ENCODE results near the gene PPFIA1. TPM values are rescaled to one million over a fixed set of nuclear protein-coding genes. Genes with fewer than 3 reads are reported as not detected.

The PPFIA1 gene
- 57.7 TPM for total RNA-seq

- DNase-seq: peak; percentile 98
Observed at GRCh38 chr11:70270104-70270876, at the start of gene PPFIA1. Gene PPFIA1 (plus strand): TSS chr11:70270690. CDS start chr11:70272173, 1,483 bp downstream.

GRCh38 chr11:70220920-70221319, 49.6 kb upstream of the PPFIA1 start:
- DNase-seq: no peak

DNA sequence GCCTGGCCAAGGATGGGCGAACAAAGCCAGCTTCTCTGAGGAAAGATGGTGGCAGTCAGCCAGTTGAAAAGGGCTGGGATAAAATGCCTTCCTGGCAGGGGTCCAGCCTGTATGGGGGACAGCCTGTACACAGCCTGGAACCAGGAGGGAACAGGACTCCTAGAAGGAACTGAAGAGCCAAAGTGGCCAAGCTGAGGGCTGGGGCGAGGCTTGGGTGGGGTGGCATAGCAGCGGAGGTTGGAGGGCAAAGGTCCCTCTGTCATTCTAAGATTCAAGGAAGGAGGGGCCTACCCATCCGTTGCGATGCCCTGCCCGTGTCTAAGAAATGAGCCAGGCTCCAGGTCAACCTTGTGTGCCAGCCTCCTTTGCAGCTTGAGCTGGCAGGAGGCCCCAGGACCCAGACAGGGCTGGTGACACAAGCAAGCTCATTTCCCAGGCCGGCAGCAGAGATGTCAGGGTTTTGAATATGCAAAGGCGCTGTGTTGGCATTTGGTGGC, 44.8 kb upstream of the PPFIA1 start:
- DNase-seq: peak; percentile 50

DNA sequence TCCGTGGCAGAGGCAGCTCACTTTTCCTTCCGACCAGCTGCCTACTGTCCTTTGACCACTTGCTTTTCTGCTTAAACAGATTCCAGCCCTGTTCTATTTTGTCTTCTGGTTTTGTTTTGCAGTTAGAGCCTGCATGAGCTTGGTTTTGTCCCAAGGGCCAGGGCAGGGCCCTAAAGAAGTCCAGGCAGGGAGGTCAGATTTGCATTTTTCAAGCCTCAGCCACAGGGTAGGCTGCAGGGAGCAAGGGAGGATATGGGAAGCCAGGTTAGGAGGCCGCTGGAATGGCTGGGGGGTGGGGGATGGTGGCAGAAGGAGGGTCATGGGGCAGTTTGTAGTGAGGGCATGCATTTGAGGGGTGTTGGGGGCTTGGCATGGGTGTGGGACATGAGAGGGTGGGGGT, 44.3 kb upstream of the PPFIA1 start:
- no peak for DNase-seq

GRCh38 chr11:70226967-70227366, 43.5 kb upstream of the PPFIA1 start:
- no peak for DNase-seq

DNA sequence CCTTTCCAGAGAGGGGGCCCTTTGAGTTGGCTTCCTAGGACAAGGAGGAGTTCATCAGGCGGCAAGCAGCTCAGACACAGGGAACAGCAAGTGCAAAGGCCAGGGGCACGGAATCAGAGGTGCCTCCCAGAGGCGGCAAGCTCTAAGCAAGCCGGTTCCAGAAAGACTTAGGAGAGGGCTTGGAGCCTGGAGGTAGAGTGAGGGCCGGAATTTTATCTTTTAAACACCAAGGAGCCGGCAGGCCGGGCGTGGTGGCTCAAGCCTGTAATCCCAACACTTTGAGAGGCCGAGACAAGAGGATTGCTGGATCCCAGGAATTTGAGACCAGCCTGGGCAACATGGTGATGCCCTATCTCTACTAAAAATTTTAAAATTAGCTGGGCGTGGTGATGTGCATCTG, 40.8 kb upstream of the PPFIA1 start:
- no peak for DNase-seq

DNA sequence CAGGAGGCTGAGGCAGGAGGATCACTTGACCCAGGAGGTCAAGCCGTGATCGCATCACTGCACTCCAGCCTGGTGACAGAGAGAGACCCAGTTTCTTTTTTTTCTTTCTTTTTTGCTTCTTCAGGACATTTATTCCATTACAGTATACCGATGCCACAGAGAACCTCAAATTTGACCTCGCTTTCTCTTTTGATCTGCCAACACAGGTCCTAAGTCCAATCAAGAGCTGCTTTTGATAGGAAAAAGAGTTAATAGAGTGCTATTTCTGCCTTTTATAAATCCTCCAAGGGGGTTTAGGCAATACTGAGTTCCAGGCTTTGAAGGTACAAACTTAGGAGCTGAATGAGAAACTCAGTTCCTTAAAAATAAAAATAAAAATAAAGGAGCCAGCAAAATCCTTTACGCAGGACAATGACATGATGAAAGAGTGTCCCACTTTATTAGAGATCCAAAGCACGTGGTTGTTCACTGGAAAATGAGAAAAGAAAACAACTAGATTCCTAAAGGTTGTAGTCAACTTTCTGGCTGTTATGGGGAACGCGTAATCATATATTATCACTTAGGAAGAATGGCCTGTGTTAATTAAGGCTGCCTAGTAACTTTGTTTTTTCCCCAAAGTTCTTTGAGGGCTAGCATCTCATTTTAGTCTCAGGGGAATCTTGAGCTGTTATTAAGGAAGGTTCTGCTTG, 40.2 kb upstream of the PPFIA1 start:
- DNase-seq: no peak

- no peak for DNase-seq
Observed at GRCh38 chr11:70230840-70231710, 39.4 kb upstream of the PPFIA1 start.

GRCh38 chr11:70233034-70233433, 37.5 kb upstream of the PPFIA1 start:
- DNase-seq: no peak

- no peak for DNase-seq
Observed at GRCh38 chr11:70233511-70233934, 37.0 kb upstream of the PPFIA1 start.

DNA sequence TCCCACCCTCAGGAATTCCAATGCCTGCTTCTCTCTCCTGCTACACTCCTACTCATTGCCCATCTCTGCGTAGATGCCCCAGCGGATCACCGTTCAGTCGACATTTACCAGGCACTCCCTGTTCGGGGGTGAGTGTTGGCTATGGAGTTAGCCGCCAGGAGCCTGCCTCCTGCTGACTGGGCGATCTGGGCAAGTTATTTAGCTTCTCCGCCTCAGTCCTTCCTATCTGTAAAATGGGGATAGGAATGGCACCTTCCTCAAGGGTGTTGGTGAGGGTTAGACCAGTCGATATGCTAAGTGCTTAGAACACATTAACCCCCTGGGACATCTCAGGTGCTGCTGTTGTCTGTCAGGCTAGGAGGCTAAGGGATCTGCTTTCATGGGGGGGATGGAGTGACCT, 36.5 kb upstream of the PPFIA1 start:
- no peak for DNase-seq

DNA sequence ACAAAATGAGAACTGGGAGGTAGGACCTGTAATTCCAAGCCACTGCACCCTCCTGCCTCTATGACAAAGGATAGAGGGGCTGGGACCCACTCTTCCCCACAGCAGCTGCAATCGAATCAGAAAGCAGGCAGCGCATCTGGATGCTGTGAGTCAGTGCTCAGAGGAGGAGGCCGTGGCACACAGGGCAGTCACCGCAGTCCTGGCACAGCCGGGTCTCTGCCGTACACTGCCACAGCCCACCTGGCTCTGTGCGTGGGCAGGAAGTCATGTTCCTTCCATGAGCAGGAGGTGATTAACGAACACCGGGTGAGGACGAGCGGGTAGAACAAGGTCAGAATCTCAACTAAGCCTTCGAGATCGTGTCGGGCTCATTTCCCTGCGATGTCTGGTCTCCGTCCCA, 30.2 kb upstream of the PPFIA1 start:
- DNase-seq: no peak

DNA sequence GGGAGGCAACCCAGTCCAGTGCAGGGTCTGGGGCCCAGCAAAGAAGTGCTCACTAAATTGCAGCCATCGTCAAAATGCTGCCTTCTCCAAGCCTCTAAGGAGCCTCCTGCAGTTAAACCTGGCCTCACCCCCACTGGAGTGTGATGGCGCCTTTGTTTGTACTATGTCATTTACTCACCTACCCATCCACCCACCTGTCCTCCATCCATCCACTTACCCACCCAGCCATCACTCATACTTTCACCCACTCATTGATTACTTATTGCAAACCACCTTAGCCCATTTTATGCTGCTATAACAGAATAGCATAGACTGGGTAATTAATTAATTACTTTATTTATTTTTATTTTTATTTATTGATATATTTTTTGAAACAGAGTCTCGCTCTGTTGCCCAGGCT, 28.8 kb upstream of the PPFIA1 start:
- DNase-seq: no peak

- DNase-seq: no peak
Observed at GRCh38 chr11:70242885-70243284, 27.6 kb upstream of the PPFIA1 start.

GRCh38 chr11:70243912-70244652, 26.4 kb upstream of the PPFIA1 start:
- no peak for DNase-seq

- no peak for DNase-seq
Observed at GRCh38 chr11:70244698-70245097, 25.8 kb upstream of the PPFIA1 start.

GRCh38 chr11:70246196-70246595, 24.3 kb upstream of the PPFIA1 start:
- no peak for DNase-seq

DNA sequence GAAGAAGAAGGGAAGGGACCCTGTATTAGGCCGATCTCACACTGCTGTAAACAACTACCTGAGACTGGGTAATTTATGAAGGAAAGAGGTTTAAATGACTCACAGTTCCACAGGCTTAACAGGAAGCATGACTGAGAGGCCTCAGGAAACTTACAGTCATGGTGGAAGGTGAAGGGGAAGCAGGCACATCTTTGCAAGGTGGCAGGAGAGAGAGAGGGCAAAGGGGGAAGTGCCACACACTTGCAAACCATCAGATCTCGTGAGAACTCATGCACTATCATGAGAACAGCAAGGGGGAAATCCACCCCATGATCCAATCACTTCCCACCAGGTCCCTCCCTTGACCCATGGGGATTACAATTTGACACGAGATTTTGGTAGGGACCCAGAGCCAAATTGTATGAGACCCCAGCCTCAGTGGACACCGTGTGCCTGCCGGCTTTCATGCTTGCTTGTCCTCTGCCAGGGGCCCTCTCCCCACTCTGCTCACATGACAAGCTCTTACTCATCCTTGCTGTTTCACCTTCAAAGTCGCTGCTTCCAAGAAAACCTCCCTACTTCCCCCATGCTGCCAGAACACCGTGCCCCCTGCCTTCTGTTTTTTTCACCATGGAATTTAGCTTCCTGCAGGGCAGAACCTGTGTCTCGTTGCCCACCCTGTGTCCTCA, 23.3 kb upstream of the PPFIA1 start:
- no peak for DNase-seq

GRCh38 chr11:70247710-70248072, 22.8 kb upstream of the PPFIA1 start:
- no peak for DNase-seq

GRCh38 chr11:70250876-70251658, 19.4 kb upstream of the PPFIA1 start:
- peak; percentile 41 for DNase-seq

Measured in tongue (tissue), 2 donors.